Glomerular visceral epithelial cell (primary cell): ENCODE results near the gene CNTN4.

Source experiments
- DNase-seq: peaks from one replicate; pipeline ENCODE4 v3.0.0-alpha.2; 2016; ENCODE audit errors: extremely low spot score

Gene CNTN4

DNA sequence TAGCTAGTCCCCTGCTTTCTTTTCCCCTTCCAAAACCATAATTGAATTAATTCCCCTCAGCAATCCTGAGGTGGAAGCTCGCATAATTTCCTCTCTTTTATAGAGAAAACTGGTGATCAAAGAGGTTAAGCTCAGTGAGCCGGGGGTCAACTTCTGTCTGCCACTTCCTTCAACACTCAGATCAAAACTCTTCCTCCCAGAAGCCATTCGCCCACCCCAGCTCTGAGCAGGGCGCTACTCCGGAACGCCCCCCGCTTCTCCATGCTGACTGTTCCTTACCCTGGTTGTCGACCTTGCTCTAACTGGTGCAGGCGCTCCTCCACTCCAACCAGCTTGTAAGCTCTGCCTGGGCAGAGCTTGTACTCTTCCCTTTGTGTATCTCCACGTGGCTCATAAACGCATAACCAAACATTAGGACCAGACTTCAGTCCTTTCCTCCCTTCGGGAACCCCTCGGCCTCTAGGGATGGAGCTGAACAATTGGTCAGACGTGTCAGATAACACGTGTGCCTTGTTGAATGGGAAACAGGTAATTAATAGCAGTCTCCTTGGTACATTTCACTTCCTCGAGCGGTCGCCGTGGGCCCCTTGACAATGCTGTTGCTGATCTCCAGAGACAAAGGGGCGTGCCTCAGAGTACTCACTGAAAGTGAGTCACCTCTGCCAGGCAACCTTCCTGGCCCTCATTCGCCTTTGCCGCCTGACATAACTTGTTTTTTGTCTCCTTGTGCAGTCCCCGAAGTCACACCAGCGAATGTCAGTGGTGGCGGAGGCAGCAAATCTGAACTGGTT is 939.7 kb downstream of the CNTN4 start:
- no peak for DNase-seq

DNA sequence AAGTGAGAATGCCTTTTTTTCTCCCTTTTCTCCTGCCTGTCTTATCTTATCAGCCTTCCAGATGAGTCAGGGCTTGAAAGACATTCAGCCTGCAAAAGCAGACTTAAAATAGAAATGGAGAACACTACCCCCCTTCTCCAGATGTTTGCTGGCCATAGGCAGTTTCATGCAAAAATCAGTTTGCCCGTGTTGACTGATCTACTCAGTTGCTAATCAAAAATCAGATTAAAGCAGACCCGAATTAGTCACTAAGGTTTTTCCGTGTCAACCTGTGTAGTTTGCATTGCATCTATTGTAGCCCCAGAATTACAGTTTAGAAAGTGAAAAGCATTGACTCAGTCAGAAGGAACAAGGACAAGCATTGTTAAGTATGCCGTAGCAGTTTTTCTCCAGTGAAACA is 955.3 kb downstream of the CNTN4 start:
- no peak for DNase-seq

DNA sequence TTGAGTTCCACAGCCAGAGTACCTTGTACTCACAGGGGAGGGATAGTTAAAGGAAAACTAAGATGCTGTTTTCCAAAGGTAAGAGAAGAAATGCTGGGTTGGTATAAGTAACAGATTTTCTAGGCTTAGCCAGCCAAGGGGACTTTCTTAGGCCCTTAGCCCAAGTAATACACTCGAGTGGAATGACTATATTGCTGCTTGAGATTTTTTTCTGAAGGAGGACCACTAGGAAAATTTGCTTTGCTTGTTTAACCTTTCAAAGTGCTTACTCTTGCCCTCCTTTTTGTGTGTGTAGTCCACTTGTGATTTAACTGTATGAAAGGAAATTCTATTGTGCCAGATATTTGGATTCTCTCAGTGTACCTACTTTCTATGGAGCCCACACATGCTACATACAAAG is 961.0 kb downstream of the CNTN4 start:
- no peak for DNase-seq

DNA sequence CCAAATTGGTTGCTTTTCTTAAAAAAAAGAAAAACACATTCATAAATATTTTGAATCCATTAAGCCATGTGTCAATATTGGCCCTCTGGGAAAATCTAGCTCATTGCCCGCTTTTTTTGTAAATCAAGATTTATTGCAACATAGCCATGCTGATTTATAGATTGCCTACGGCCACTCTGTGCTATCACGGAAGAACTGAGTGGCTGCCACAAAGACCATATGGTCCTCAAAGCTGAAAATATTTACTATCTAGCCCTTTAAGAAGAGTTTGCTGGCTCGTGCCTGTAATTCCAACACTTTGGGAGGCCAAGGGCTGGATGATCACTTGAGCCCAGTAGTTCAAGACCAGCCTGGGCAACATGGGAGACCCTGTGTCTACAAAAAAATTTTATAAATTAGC is 965.6 kb downstream of the CNTN4 start:
- no peak for DNase-seq

DNA sequence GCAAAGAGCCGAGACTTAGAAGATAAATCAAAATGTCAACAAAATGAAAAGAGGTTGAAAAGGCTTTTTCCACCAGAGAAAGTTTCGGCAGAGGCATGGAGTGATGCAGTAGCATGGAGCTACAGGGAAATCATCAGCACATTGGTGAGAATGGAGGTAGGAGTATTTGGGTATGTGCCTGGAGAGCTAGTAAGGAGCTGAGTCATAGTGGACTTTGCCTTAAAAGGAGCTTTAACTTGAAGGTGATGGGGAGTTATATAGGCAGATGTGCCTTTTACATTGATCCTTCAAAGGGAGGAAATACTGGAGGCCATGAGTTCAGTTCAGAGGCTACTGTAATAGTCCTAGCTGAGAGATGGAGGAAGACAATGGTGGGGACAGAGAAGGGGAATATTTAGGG is 967.2 kb downstream of the CNTN4 start:
- DNase-seq, result no peak

DNA sequence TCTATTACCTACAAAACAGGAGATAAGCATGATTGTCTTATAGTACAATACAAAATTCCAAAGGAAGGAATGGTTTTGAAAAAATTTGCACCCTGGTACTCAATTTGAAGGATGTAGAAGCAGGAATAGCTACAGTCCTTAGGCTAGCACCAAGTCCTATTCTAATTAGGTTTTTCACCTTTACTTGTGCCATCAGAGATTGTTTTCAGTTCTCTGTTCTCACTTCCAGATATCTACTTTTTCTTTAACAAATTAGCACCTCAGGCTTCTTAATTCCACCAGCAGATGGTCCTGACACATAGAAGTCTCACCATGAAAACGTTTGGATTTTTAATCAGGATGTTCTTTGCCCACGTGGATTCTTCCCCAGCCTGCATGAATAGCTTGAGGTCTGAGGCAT is 967.7 kb downstream of the CNTN4 start:
- DNase-seq, result no peak

DNA sequence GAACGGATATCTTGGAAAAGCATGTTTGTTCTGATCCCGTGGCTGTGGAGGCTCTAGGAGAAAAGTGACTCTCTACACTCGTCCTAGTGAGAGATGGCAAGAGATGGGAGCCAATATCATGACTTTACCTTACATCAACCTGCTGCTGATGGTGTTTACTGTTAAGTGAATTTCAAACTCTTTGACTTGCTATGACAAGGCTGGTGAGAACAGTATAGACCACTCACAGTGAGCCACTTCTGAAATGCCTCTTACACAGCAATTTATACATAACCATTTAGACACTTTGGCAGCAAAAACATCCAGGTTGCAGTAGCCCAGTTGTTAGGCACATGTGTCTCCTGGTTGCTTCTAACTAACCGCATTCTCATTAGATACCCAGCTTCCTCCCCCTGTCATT is 968.2 kb downstream of the CNTN4 start:
- DNase-seq, result no peak

DNA sequence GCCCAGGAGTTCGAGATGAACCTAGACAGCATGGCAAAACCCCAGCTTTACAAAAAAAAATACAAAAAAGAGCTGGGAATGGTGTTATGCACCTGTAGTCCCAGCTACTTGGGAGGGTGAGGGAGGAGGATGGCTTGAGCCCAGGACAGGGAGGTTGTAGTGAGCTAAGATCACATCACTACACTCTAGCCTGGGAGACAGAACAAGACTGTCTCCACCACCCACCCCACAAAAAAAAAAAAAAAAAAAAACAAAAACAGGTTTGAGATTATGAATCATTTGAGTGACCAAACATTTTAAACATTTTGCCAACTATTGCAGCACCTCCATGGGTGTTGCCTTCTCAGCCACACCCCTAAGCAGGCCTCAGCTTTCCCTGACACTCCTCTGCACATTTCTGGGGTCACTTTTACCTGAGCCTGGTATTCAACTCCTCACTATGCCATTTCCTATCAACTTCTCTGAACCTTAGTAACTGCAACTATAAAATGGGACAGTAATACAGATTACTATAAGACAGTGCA is 969.8 kb downstream of the CNTN4 start:
- DNase-seq, result no peak

DNA sequence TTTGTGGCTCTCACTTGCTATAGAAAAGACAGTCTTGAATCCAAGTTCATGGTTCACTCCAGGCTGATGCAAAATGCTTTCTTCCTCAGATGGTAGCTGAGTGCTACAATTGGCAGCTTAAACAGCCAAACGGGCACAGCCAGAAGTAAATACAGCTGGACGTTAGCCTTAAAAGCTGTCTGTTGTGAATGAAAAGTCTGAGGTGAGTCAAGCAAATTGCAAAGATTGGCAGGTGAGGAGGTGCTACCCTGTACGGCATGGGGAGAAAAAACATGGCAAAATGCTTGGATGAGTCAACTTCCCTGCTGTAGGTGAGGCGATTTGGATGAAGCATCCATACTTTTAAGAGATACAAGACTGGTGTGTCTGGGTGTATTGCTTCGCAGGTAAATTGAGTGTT is 971.1 kb downstream of the CNTN4 start:
- no peak for DNase-seq

DNA sequence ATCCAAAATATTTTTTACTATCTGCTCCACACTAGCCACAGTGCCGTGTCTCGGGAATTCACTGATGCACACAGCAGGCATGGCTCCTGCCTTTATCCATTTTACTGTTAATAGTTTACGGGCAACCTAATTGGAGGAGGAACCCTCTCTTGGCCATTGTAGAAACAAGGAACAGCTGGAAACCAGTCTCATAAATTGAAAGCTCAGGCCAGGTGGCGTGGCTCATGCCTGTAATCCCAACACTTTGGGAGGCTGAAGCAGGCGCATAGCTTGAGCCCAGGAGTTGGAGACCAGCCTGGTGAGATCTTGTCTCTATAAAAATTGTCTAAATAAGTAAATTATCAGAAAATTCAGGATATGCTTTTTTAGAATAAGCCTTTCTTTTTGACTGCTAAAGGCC is 972.5 kb downstream of the CNTN4 start:
- no peak for DNase-seq

DNA sequence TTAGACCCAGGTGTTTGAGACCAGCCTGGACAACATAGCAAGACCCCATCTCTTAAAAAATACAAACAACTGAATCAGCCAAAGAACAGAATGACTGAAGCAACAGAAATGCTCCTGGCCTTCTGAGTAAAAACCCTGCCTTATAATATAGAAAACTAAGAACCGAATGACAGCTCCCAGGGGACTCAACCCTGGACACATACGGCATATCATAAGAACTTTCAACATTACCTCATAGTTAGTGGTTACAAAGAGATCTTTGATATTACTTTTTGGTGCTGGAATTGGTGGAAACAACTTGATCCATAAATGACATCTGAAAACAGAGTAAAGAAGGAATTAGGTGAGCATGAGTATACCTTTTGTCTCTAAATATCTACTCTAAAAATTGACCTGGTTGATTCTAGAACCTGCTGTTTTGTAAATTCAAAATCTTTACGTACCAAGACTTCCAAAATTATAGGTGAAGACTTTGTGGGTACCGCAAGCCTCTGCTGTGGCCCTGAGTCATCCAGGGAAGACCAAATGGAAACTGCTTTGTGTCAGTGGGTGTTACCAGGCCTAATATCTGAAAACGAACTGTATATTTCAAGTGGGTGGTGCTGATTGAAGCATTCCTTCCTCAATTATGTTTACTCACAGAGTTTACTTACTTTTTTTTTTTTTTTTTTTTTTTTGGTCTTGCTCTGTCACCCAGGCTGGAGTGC is 976.0 kb downstream of the CNTN4 start:
- DNase-seq, result no peak

DNA sequence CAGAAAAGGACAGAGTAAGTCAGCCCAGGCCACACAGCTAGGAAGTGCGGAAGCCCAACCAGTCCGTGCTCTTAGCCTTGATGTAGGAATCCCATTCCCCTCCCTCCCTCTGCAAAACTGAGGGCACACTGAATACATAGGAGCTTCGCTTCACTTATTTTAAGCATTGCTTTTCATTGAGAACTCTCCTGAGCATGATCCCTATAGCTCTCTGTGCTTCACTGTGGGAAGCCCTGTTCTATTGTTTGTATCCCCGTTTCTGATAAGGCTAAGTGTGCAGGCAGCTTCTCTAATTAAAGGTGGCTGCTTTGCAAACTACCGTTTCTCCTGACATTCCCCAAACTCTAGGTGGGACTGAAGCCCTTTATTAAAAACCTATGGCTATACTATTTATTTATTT is 981.6 kb downstream of the CNTN4 start:
- DNase-seq, result no peak

DNA sequence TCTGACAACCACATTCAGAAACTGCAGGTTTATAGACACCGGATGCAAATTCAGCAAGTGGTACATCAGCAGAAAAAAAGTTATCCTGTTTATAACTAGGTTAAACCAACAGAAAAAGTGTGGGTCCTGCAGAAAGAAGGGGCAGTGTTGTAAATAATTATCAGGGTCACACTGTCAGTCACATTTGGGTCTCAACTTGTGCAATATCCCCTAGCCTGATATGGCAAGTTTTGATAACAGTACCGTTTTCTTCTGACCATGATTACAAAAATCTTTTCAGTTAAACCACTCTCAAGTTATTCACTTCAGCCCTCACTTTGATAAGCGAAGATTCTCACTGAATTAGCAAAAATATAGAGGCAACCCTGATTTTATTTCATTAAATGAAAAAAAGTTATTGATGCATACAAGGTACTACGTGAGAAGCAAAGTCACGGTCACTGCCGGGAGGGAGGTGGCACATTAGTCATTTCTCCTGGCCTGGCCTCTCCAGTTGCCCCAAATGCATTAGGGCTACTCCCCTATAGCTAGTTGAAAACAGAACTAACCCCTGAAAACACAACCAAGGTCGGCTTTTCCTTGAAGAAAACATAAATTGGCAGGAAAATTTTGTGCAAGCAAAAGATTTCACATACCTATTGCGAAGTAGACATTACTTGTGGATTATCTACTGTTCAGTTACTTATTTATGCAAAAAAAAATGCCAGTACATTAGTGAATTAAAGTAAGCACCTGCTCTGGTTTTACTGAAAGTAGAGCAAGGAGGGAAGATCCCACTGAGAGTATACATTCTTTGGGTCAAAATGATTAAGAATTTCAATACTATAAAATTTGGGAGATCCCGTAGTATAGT is 982.9 kb downstream of the CNTN4 start:
- DNase-seq, result no peak

DNA sequence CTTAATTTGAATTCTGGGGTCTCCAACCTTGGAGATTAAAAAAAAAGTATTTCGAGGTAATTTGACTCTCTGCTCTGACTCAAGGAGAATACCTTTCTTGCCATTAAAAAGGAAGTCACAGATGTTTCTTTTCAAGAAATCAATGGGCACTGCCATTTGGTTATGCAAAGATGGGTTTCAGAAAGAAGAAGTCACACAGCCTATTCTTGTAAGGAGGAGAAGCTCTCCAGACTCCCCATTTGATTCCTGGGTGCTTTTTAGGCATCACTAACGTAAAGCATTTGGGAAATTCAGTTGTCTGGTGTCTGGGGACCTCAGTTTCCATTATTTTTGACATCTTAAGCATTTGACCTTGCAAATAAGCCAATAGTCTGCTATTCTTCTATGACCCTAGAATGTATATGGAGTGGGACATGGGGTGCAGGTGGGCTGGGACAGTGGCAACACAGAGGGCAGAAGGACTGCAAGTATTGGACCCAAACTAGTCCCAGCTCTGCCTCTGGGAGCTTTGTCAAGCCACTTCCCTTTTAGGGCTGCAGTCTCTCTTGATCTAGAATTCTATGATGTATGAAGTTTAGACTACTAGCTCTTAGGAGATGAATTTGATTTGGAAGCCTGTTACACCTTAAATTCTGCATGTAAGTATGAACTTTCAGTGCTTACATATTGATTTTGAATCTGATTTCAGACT is 983.7 kb downstream of the CNTN4 start:
- DNase-seq, result no peak

DNA sequence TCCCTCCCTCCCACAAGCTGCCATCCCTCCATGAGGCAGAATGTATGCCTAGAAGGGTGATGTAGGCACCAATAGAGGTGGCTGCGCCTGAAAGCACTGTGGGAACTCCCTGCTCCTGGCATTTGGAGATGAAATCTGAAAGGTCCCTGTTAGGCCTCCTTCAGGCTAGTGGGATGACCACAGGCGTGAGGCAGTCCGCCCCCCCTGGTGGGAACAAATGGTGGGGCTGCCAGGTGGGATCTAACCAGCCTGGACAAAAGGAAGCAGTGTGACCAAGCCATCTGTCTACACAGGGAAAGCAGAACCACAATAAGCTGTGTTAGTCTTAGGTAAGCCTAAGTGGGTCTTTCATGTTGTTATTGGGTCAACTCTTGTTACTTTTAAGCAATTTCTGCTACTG is 986.2 kb downstream of the CNTN4 start:
- no peak for DNase-seq

DNA sequence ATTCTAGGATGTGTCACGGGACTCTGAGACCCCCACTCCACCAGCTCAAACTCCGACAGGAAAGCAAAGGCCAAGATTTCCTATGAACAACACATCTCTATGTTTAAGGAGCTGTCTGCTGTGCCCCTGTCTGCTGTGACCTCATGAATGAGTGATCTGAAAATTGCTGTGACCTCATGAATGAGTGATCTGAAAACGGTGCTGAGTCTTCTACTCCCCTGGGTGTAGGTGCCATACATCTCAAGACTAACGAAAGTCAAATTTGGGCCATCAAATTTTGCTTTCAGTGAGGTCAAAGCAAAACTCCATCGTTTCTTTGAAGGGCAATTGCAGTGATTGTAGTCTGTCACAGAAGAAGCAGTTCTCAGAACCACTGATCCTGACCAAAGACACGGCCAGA is 987.1 kb downstream of the CNTN4 start:
- DNase-seq, result no peak

DNA sequence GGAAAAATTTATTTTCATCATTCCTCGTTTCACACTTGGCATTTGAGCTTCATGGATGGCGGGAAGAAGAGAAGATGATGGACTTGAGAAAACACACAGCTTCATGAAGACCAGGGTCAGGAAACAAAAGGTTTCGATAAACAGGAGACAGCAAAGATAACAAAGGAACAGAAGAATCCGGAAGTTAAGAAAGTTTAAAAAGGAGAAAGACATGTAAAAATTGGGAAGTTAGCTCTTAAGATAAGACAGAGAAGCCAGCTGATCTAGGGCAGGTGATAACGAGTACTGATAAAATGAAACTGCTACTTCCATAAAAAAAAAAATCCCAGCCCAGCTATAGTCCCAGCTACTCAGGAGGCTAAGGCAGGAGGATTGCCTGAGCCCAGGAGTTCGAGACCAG is 987.6 kb downstream of the CNTN4 start:
- DNase-seq, result no peak

DNA sequence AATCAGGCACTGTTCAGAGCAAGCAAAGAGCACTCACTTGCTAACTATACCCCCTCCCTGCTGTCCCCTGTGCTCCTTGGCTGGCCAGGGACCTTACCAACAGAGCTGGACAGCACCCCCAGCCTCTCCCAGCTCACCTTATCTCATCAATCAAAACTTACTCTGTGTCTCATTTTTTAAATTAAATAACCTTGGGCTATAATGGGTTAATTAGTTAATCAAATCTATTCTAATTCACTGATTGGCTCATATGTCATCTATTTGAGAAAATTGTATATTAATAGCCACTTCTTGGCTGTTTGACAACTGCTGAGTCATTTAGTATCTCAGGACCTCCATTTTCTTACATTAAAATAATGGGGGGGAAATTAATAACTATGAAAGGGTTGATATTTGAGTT is 988.6 kb downstream of the CNTN4 start:
- no peak for DNase-seq

DNA sequence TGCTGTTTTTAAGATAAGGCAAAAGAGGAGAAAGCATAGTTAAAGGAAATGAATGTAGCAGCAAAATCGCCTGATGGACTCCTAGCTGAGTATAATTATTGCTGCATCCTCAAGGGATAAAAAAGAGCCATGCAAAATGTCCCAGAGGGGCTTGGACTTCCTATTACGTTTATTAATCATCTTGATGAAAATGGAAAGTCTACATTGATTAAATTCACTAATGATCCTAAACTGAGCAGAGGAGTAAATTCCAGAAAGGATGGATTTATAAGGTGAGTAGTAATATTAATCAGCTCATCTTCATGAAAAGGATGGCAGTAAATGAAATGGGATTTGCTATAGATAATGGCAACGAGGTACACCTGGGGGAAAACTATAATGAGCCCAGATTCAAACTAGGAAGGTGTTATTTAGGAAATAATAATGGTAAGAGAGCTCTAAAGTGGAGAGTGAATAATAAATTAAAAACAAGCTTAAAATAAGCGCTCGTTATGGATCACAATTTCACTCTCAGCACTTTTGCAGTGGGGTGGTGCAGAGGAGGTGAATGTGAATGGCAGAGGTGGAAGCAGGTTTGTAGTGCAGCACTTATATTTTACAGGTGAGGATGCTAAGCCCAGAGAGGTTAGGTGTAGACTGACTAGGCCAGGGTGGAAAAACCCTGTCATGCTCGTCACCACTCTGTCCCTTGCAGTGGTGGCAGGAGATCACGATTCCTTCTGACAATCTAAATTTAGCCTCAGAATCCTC is 989.2 kb downstream of the CNTN4 start:
- DNase-seq, result no peak

DNA sequence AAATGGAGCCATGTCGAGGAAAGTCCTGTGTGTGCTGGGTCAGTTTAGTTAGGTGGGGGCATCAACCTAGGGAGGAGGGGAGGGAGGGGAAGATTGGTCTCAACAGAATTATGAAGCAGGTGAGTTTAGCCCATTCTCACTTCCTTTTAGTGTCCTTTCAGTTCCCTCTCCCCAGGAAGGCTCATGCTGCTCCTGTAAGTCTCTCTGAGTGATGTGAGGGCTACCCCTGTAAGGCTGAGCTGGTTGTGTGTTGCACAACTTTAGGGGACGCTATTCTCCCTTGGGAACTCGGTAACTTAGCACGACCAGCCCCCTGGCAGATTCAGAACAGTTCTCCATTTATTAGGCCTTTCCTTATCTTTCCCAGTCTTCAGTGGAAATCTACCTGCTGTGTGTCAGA is 990.4 kb downstream of the CNTN4 start:
- no peak for DNase-seq

DNA sequence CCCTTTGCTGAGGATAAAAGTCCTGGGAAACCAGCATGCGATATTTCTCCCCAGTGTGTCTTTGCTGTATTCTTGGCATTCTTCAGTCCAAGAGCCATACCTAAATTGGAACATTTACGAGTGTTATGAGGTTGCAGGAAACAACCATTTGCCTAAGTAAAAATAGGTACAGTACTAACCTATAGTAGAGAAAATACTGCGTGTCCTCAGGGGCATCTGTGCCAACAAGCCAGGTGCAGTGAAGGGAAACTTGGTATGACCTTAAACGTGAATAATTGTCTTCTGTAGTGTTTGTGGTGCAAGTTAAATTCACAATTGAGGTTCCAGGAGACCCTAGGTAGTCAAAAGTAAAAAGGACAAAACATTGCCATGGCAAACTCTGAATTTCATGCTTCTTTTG is 999.3 kb downstream of the CNTN4 start:
- DNase-seq, result no peak
